OCI-LY3 (cell line): ENCODE measurements around the gene LINGO3.

Experiments used
- EZH2phosphoT487 ChIP-seq: fragments of 200-600 bp; shearing (Covaris generic); IDR thresholded peaks from 2 replicates; pipeline ENCODE4 v1.6.1; 2018; ENCODE audit warnings: antibody characterized with exemption, mixed run types, low read depth
- TF ChIP-seq, protein P1 (sequence below): fragments of 200-600, 300-600 bp; sonication (generic); IDR thresholded peaks from 2 replicates; pipeline ENCODE4 v1.5.1; 2014; ENCODE audit warnings: antibody characterized with exemption, low read length, low read depth

DNA sequence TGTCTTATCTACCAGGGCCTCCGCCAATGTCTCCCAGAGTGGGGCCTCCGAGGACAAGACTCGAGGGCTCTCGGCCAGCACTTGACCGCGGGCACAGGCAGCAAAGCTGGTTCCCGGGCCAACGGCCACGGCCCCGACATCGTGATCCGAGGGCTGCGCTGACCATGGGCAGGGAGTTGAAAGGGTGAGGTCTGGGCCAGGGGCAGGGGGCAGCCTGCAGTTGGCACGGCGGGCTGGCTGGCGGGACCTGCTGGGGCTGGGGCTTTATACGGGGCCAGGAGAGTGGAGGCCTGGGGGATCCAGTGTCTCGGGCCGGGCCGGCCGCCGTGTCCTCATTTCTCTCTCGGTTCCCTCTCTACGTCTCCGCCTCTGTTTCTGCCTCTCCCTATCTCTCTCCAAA is 9.8 kb upstream of the LINGO3 start:
- TF ChIP-seq, protein P1, sequence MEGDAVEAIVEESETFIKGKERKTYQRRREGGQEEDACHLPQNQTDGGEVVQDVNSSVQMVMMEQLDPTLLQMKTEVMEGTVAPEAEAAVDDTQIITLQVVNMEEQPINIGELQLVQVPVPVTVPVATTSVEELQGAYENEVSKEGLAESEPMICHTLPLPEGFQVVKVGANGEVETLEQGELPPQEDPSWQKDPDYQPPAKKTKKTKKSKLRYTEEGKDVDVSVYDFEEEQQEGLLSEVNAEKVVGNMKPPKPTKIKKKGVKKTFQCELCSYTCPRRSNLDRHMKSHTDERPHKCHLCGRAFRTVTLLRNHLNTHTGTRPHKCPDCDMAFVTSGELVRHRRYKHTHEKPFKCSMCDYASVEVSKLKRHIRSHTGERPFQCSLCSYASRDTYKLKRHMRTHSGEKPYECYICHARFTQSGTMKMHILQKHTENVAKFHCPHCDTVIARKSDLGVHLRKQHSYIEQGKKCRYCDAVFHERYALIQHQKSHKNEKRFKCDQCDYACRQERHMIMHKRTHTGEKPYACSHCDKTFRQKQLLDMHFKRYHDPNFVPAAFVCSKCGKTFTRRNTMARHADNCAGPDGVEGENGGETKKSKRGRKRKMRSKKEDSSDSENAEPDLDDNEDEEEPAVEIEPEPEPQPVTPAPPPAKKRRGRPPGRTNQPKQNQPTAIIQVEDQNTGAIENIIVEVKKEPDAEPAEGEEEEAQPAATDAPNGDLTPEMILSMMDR = no peak
- TF ChIP-seq EZH2phosphoT487 = no peak
